GM18867 (cell line): ENCODE measurements around the gene KCNK7.

Source experiments
- ATAC-seq: cut with Tn5 transposase; IDR thresholded peaks from one replicate; pipeline ENCODE4 v1.9.1; 2021; ENCODE audit warnings: mild to moderate bottlenecking, moderate library complexity; ENCODE audit not compliant: unreplicated experiment

Gene KCNK7

GRCh38 chr11:65611758-65612603 is 16.4 kb upstream of the KCNK7 start:
- no peak for ATAC-seq

GRCh38 chr11:65611028-65611757 is 15.6 kb upstream of the KCNK7 start:
- ATAC-seq = no peak

GRCh38 chr11:65610404-65610803 is 14.8 kb upstream of the KCNK7 start:
- ATAC-seq = no peak

GRCh38 chr11:65609665-65610064 is 14.1 kb upstream of the KCNK7 start:
- no peak for ATAC-seq

- no peak for ATAC-seq
Observed at GRCh38 chr11:65609229-65609628, 13.6 kb upstream of the KCNK7 start.

GRCh38 chr11:65607614-65608426 is 12.2 kb upstream of the KCNK7 start:
- ATAC-seq = no peak

- no peak for ATAC-seq
Observed at GRCh38 chr11:65606876-65607613, 11.4 kb upstream of the KCNK7 start.

GRCh38 chr11:65604258-65604657 is 8.7 kb upstream of the KCNK7 start:
- ATAC-seq = no peak

- ATAC-seq = no peak
Observed at GRCh38 chr11:65599955-65600246, 4.3 kb upstream of the KCNK7 start.

- no peak for ATAC-seq
Observed at GRCh38 chr11:65599216-65599954, 3.8 kb upstream of the KCNK7 start.

GRCh38 chr11:65598258-65598699 is 2.7 kb upstream of the KCNK7 start:
- no peak for ATAC-seq

- ATAC-seq = no peak
Observed at GRCh38 chr11:65596520-65596919, 920 bp upstream of the KCNK7 start.

- no peak for ATAC-seq
Observed at GRCh38 chr11:65595131-65595530, 469 bp downstream of the KCNK7 start.

GRCh38 chr11:65593518-65594414 is 1.8 kb downstream of the KCNK7 start:
- no peak for ATAC-seq

- no peak for ATAC-seq
Observed at GRCh38 chr11:65592858-65593517, 2.6 kb downstream of the KCNK7 start.

- no peak for ATAC-seq
Observed at GRCh38 chr11:65591939-65592857, 3.4 kb downstream of the KCNK7 start.

- ATAC-seq = no peak
Observed at GRCh38 chr11:65590240-65590738, 5.3 kb downstream of the KCNK7 start.
